ENCODE data around the gene ADAM20.
"Not testable (repeated sequence)": the region's sequence is repeated elsewhere in the genome, so short reads cannot be mapped to it uniquely, and the experiment has no call there.

Gene ADAM20

GRCh38 chr14:70534904-70535303 is at the start of gene ADAM20:
Gene ADAM20 (minus strand): TSS chr14:70535004. CDS start chr14:70524757, 10,247 bp downstream.
- DNase-seq, result no peak

- no peak for DNase-seq
Observed at GRCh38 chr14:70576891-70577290, 42.1 kb upstream of the ADAM20 start.

- no peak for DNase-seq
Observed at GRCh38 chr14:70573050-70573449, 38.2 kb upstream of the ADAM20 start.

- no peak for DNase-seq
Observed at GRCh38 chr14:70571139-70571538, 36.3 kb upstream of the ADAM20 start.

- DNase-seq, result no peak
Observed at GRCh38 chr14:70567791-70568190, 33.0 kb upstream of the ADAM20 start.

GRCh38 chr14:70563869-70564268 is 29.1 kb upstream of the ADAM20 start:
- no peak for DNase-seq

GRCh38 chr14:70563417-70563816 is 28.6 kb upstream of the ADAM20 start:
- no peak for DNase-seq

GRCh38 chr14:70558356-70558755 is 23.6 kb upstream of the ADAM20 start:
- DNase-seq, result no peak

GRCh38 chr14:70555890-70556289 is 21.1 kb upstream of the ADAM20 start:
- DNase-seq, result no peak

GRCh38 chr14:70538087-70538486 is 3.3 kb upstream of the ADAM20 start:
- no peak for DNase-seq

GRCh38 chr14:70536830-70537229 is 2.0 kb upstream of the ADAM20 start:
- DNase-seq, result no peak

- DNase-seq, result no peak
Observed at GRCh38 chr14:70530417-70530816, 4.4 kb downstream of the ADAM20 start.

- no peak for DNase-seq
Observed at GRCh38 chr14:70527501-70528105, 7.2 kb downstream of the ADAM20 start.

GRCh38 chr14:70525691-70526090 is 9.1 kb downstream of the ADAM20 start:
- DNase-seq, result no peak

GRCh38 chr14:70515811-70516210 is 19.0 kb downstream of the ADAM20 start:
- no peak for DNase-seq

GRCh38 chr14:70514168-70515069 is 20.4 kb downstream of the ADAM20 start:
- DNase-seq, result no peak

- no peak for DNase-seq
Observed at GRCh38 chr14:70498191-70498590, 36.6 kb downstream of the ADAM20 start.

GRCh38 chr14:70489579-70490200 is 45.1 kb downstream of the ADAM20 start:
- DNase-seq, result no peak

GRCh38 chr14:70477356-70478105 is 57.3 kb downstream of the ADAM20 start:
- DNase-seq, result not testable (repeated sequence)

GRCh38 chr14:70475459-70475858 is 59.3 kb downstream of the ADAM20 start:
- not testable (repeated sequence) for DNase-seq

GRCh38 chr14:70473825-70474224 is 61.0 kb downstream of the ADAM20 start:
- DNase-seq, result no peak
